ENCODE data around the gene GHRL.
A peak's percentile ranks its signal among the peaks of the same experiment; 100 is the strongest.

GHRL gene

DNA sequence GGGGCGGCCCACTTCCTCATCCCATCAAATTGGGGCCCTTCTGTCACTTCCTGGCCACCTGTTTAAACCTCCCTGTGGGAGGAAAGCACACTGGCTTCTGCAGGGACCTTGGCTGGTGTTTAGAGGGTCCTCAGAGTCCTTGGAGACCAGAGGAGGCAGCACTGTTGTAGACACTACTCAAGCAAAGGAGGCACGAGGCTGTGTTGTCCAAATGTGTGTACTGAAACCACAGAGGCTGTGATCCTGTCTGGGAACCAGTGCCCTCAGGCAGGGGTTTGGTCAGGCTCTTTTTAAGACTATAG is 40.6 kb upstream of the GHRL start:
- H3K36me3 Mint-ChIP-seq (ENCODE audit: low read depth), result no peaks in the 10 kb centered on the region
- H3K27ac Mint-ChIP-seq, result no peak overlapping the region
- no peaks in the 10 kb centered on the region for H3K9me3 Mint-ChIP-seq
- peaks cover 9% of the 10 kb centered on the region for H3K4me1 Mint-ChIP-seq (ENCODE audit: low read depth)
- peaks cover 24% of the 10 kb centered on the region for H3K27me3 Mint-ChIP-seq (ENCODE audit: low read depth)
- no peak overlapping the region for H3K4me3 Mint-ChIP-seq

DNA sequence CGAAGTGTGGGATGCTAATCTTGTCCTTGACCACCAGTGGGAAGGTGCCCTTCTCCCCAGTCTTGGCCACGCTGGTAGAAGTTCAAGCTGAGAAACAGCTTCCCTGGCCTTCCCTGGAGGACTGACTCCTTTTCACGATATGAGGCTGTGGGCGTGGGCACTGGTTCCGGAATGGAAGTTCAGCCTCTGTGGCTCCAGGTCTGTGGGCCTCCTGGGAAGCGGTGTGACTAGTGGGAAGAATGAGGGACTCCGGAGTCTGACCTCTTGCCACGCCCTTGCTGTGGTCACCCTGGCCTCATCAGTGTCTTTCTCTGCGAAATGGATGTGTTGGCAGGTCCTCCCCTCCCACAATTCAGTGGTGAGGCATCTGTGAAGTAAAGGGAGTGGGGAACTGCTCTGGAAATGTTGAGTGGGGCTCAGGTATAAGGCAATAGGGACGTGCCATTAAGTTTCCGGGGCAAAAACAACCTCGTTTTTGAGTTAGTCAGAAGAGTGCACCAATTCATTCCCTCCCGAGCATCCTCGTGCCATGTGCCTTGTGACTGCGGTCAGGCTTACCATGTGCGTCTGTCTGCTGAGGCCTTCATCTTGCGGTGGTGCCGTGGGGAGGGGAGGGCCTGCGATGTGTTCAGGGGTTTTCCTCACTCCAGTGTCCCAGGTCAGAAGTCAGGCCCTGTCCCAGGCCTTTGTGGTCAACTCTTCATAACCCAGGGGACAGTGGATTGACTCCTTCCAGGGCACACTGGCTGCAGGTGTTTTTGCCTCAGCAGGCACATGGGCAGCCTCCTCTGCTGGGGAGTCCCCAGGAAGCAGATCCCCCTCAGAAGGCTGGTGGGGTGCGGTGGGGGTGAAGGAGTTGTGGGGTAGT is 40.0 kb upstream of the GHRL start:
- Mint-ChIP-seq H3K9me3 (no peaks in the 10 kb centered on the region), H3K4me1 (ENCODE audit: low read depth) (peaks cover 6% of the 10 kb centered on the region), H3K27me3 (ENCODE audit: low read depth) (peaks cover 28% of the 10 kb centered on the region), H3K27ac (no peak overlapping the region), H3K4me3 (no peak overlapping the region), H3K36me3 (ENCODE audit: low read depth) (no peaks in the 10 kb centered on the region)

DNA sequence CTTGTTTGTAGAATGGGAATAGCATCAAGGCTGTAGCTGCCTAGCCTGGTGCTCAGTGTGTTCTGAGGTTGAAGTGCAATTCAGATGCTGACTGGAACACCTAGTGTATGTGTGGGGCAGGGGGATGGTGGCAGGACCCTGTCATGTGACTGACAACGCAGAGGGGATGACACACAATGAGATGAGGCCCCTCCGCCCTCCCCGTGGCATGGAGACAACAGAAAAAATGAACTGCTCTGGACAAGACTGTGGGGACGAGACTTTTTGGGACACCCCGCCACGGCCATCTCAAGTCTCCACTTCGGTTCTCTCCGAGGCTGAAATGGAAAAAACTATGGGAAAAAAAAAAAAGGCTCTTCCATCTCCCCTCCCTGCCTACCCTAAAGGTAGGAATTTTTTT is 38.6 kb upstream of the GHRL start:
- Mint-ChIP-seq H3K36me3 (ENCODE audit: low read depth) (no peaks in the 10 kb centered on the region), H3K27ac (no peak overlapping the region), H3K4me1 (ENCODE audit: low read depth) (peaks cover 6% of the 10 kb centered on the region), H3K27me3 (ENCODE audit: low read depth) (peaks cover 42% of the 10 kb centered on the region), H3K4me3 (no peak overlapping the region), H3K9me3 (no peaks in the 10 kb centered on the region)

DNA sequence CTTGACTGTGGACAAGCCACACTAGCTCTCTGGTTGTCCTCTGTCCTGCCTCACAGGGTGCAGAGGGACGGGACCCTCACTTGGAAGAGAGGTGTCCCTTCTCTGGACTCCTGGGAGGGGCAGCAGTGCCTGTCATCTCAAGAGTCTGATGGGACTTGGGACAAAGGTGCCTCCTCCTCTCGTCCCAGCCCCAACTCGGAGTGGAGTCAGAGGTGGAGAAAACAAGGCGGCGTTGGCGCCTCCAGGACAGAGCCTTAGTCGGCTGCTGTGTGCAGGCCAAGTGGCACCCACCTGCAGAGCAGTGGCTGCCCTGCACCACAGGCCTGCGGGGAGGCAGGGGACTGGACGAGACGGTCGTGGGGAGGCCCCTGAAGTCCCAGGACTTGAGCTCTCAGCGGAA is 37.6 kb upstream of the GHRL start:
- Mint-ChIP-seq H3K9me3 (no peaks in the 10 kb centered on the region), H3K4me1 (ENCODE audit: low read depth) (peaks cover 5% of the 10 kb centered on the region), H3K4me3 (no peak overlapping the region), H3K27me3 (ENCODE audit: low read depth) (peaks cover 51% of the 10 kb centered on the region), H3K27ac (no peak overlapping the region), H3K36me3 (ENCODE audit: low read depth) (no peaks in the 10 kb centered on the region)

DNA sequence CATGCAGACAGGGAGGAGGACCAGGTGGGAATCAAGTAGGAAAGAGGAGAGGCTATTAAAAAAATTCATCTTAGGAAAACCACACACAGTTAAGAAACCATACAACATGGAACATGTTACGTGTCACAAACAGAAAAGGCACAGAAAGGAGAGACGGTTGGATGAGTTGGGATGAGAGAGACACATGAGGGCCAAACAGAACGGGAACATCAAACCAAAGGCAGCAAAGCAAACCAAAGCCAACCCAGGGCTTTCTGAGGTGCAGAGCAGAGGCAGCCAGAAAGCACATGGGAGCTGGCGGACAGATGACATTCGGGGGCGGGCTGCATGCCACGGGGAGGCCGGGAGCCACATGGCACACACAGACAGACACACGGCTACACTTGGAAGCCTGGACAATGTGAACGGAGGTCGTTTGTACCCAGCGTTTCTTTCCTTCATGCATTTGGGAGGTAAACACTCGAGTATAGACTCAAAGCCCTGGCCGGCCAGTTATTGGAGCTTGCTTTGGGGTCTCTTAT is 36.8 kb upstream of the GHRL start:
- Mint-ChIP-seq H3K4me3 (no peak overlapping the region), H3K4me1 (ENCODE audit: low read depth) (no peaks in the 10 kb centered on the region), H3K27ac (no peak overlapping the region), H3K9me3 (no peaks in the 10 kb centered on the region), H3K27me3 (ENCODE audit: low read depth) (peaks cover 53% of the 10 kb centered on the region), H3K36me3 (ENCODE audit: low read depth) (no peaks in the 10 kb centered on the region)

DNA sequence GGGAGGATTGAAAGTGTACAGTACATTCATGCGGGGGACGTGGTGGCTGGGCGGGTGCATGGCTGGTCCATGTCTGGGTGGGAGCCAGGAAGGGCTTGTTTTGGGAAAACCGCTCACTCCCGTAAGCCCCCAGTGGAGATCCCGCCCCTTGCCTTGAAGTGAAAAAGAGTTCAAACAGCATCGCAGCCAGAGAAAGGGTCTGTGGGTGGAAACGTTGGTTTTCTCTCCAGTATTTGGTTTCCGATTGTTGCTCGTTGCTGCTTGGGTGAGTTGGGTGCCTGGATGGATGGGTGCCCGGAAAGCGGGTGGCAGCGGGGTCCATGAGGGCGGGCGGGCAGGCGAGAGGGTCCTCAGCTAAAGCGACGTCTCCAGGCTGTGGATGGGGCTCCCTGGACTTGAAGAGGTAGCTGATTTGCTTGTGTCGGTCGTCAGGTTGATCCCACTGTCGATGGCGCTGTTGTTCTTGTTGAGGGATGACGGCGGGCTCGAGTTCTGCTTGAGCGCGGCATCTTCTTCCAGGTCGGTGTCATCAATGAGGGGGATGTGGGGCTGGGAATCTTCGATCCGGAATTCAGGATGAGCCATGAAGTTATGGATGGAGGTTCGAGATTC is 35.8 kb upstream of the GHRL start:
- no peak overlapping the region for H3K4me3 Mint-ChIP-seq
- H3K27me3 Mint-ChIP-seq (ENCODE audit: low read depth), result peaks cover 50% of the 10 kb centered on the region
- H3K9me3 Mint-ChIP-seq, result no peaks in the 10 kb centered on the region
- H3K36me3 Mint-ChIP-seq (ENCODE audit: low read depth), result no peaks in the 10 kb centered on the region
- H3K4me1 Mint-ChIP-seq (ENCODE audit: low read depth), result no peaks in the 10 kb centered on the region
- H3K27ac Mint-ChIP-seq, result no peak overlapping the region

DNA sequence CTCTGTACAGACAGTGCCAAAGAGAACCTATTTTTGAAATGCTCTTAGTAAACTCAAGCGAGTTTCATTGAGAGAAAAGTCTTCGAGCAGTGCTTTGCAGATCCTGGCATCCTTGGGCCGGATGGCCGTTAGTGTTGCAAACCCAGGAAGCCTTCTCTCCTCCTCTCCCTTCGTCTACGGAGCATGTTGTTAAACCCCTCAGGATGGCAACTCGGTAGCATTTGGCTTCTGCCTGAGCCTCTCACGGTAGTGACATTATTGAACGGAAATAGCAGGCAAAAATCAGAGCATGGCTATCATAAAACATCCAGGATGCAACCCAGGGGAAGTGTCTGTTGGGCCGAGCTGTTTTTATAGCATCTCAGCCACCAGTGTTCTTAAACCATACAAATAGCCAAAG is 34.8 kb upstream of the GHRL start:
- Mint-ChIP-seq H3K27ac (no peak overlapping the region), H3K4me3 (no peak overlapping the region), H3K36me3 (ENCODE audit: low read depth) (no peaks in the 10 kb centered on the region), H3K9me3 (no peaks in the 10 kb centered on the region), H3K27me3 (ENCODE audit: low read depth) (peaks cover 50% of the 10 kb centered on the region), H3K4me1 (ENCODE audit: low read depth) (no peaks in the 10 kb centered on the region)

DNA sequence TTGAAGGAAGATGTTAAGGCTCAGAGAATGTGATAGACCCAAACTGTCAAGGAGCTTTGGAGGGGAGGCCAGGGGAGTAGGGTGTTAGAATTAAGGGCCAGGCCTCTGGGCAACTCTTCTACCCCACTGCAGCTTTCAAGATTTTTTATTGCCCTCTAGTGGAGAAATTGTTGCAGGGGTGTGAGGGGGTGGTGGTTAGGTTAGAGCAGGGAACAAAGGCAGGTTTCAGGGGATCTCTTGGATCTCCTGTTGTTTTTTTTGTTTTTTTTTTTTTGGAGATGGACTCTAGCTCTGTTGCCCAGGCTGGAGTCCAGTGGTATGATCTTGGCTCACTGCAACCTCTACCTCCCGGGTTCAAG is 29.6 kb upstream of the GHRL start:
- Mint-ChIP-seq H3K4me3 (no peak overlapping the region), H3K27ac (no peak overlapping the region), H3K36me3 (ENCODE audit: low read depth) (peaks cover 8% of the 10 kb centered on the region), H3K4me1 (ENCODE audit: low read depth) (peaks cover 24% of the 10 kb centered on the region), H3K27me3 (ENCODE audit: low read depth) (peaks cover 21% of the 10 kb centered on the region), H3K9me3 (no peaks in the 10 kb centered on the region)

DNA sequence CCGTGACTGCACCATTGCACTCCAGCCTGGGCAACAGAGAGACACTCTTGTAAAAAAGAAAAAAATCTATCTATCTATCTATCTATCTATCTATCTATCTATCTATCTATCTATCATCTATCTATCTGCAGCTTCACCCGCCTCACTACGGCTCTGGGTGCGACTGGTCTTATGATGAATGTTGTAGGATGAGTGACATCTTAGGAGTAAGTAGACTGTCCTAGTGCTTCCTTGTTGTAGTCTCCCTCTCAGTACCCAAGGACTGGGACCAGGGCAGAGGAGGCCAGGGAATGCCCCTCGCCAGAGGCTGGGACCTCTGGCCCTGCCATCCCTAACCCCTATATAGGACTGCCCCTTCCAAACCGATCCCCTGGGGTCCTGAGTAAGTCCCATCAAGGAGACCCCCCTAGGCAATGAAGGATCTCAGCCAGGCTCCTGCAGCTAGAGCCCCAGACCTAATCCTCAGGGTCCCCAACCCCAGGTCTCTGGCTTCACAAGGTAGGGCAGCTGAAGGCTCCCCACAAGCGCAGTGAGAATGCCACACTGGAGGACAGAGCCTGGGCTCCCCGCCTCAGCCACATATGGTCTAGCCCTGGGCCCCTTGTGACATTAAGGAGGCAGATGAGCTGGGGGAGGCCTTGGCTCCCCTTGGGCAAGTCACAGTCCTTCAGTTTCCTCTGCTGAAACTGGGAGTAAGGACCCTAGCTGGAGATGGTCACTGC is 29.0 kb upstream of the GHRL start:
- Mint-ChIP-seq H3K27ac (peak overlapping the region; percentile 45), H3K9me3 (no peaks in the 10 kb centered on the region), H3K27me3 (ENCODE audit: low read depth) (peaks cover 15% of the 10 kb centered on the region), H3K4me3 (peak overlapping the region; percentile 92), H3K4me1 (ENCODE audit: low read depth) (peaks cover 24% of the 10 kb centered on the region), H3K36me3 (ENCODE audit: low read depth) (peaks cover 12% of the 10 kb centered on the region)

DNA sequence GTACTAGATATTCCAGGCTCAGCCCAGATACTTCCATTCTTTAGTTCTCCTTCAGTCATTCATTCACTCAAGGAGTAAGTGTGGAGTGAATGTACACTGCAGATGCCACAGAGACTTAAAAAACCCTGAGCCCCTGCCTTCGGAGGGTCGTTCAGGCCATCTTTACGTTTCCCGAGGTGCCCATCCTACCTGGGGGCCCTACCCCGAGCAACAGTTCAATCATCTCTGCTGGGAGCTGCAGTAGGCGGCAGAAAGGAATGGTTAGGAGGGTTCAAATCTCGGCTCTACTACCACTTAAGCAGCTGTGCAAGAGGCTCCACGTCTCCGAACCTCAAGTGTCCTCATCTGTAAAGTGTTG is 27.6 kb upstream of the GHRL start:
- peaks cover 12% of the 10 kb centered on the region for H3K36me3 Mint-ChIP-seq (ENCODE audit: low read depth)
- peaks cover 24% of the 10 kb centered on the region for H3K4me1 Mint-ChIP-seq (ENCODE audit: low read depth)
- H3K27ac Mint-ChIP-seq, result peak overlapping the region; percentile 82
- no peaks in the 10 kb centered on the region for H3K9me3 Mint-ChIP-seq
- peak overlapping the region; percentile 92 for H3K4me3 Mint-ChIP-seq
- peaks cover 1% of the 10 kb centered on the region for H3K27me3 Mint-ChIP-seq (ENCODE audit: low read depth)

DNA sequence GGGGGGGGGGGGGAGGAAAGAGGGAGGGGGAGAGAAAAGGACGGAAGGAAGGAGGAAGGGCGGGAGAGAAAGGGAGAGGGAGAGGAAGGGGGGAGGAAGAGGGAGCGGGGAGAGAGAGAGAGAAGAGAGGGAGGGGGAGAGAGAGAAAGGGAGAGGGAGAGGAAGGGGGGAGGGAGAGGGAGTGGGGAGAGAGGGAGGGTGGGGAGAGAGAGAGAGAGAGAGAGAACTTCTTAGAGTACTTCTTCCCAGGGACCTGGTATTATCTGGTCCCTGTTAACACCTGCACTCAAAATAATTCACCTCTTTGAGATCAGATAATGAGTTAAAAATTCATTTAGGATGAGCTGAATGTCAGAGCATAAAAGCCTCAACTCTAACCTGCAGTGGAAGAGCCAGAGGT is 27.1 kb upstream of the GHRL start:
- Mint-ChIP-seq H3K9me3 (no peaks in the 10 kb centered on the region), H3K27ac (peak overlapping the region; percentile 82)

DNA sequence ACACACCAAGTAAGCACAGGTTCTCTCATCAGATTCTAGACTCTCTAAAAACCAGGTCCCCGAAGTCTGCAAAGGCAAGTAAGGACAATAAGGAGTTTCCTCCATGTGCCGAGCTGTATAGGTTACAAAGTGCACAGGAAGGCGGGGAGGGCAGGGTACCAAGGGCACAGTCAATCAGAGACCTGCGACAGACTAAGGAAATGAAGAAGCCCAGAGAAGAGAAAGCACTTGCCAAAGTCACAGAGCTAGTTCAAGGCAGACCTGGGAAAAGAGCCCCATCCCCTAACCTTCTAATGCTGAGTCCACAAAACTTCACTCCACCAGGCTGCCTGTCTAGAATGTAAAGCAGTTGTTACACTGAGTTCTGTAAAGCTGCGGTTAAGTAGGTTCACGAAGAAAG is 26.5 kb upstream of the GHRL start:
- Mint-ChIP-seq H3K36me3 (ENCODE audit: low read depth) (peaks cover 15% of the 10 kb centered on the region), H3K4me3 (peak overlapping the region; percentile 92), H3K9me3 (no peaks in the 10 kb centered on the region), H3K27me3 (ENCODE audit: low read depth) (no peaks in the 10 kb centered on the region), H3K4me1 (ENCODE audit: low read depth) (peaks cover 24% of the 10 kb centered on the region), H3K27ac (peak overlapping the region; percentile 77)

More for the DNA sequence above, 27.1 kb upstream of the GHRL start:
- Mint-ChIP-seq H3K36me3 (ENCODE audit: low read depth) (peaks cover 12% of the 10 kb centered on the region), H3K27me3 (ENCODE audit: low read depth) (no peaks in the 10 kb centered on the region), H3K4me1 (ENCODE audit: low read depth) (peaks cover 24% of the 10 kb centered on the region), H3K4me3 (peak overlapping the region; percentile 92)

DNA sequence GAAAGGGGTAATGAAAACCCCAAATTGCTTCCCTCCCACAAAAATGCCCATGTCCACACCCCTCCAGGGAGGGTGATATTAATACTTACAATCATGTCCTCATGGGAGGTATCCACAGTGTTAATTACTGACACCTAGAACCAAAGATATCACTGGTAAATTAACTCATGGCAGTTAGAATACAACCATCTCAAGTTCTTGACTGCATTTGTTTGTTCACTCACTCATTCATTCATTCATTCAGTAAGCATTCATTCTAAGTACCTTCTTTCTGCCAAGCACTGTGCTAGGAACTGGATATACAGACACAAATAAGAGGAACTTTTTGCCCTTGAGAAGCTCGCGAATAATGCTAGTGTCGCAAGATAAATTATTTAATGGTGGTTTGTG is 25.2 kb upstream of the GHRL start:
- Mint-ChIP-seq H3K4me1 (ENCODE audit: low read depth) (peaks cover 24% of the 10 kb centered on the region), H3K27me3 (ENCODE audit: low read depth) (no peaks in the 10 kb centered on the region), H3K27ac (peak overlapping the region; percentile 59), H3K4me3 (peak overlapping the region; percentile 46), H3K9me3 (no peaks in the 10 kb centered on the region), H3K36me3 (ENCODE audit: low read depth) (peaks cover 25% of the 10 kb centered on the region)

DNA sequence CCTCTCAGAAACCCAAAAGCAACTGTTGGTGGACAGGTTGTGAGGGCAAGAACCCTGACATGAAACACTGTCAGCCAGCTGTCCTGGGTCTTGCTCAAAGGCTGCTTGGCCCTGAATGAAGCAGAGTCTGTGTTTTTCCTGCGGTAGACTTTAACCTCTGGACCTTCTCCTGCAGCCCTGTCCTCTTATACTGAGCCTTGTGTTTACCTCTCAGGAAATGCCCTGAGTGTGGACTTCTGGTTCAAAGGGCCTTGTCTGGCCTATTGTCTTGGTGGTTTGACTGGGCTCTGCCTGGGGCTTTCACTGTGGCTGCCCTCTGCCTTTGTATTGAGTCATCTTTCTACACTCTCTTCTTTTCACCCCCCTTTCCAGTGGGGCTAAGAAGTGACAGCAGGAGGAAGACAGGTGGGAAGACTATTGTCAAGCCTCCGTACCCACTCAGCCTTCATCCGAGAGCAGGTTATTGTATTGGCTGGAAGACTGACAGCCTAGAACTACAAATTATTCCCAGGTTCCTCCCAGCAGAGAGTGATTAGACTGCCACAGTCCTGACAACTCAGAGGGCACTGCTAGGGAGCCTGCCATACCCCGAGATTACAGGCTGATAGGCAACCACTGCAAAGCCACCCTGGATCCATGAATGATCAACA is 24.7 kb upstream of the GHRL start:
- no peak overlapping the region for H3K4me3 Mint-ChIP-seq
- H3K4me1 Mint-ChIP-seq (ENCODE audit: low read depth), result peaks cover 24% of the 10 kb centered on the region
- H3K27ac Mint-ChIP-seq, result no peak overlapping the region
- no peaks in the 10 kb centered on the region for H3K9me3 Mint-ChIP-seq
- H3K36me3 Mint-ChIP-seq (ENCODE audit: low read depth), result peaks cover 27% of the 10 kb centered on the region
- no peaks in the 10 kb centered on the region for H3K27me3 Mint-ChIP-seq (ENCODE audit: low read depth)
